Activated CD4-positive, alpha-beta T cell treated with anti-CD3 and anti-CD28 coated beads, Interleukin-2, amount 50 U/mL, for 16 hours (primary cell): Measurements from ENCODE around the gene TMEM255B.
"Not testable (repeated sequence)": the region's sequence is repeated elsewhere in the genome, so short reads cannot be mapped to it uniquely, and the experiment has no call there.

ENCODE experiments used
- DNase-seq: peaks from one replicate; pipeline ENCODE4 v3.0.0-alpha.2; 2020

The TMEM255B gene

GRCh38 chr13:113750554-113751399 lies 8.2 kb upstream of the TMEM255B start:
- no peak for DNase-seq

- no peak for DNase-seq
Observed at GRCh38 chr13:113751491-113751890, 7.5 kb upstream of the TMEM255B start.

- not testable (repeated sequence) for DNase-seq
Observed at GRCh38 chr13:113752211-113752986, 6.6 kb upstream of the TMEM255B start.

GRCh38 chr13:113753171-113753570 lies 5.9 kb upstream of the TMEM255B start:
- no peak for DNase-seq

GRCh38 chr13:113754242-113754641 lies 4.8 kb upstream of the TMEM255B start:
- no peak for DNase-seq

- no peak for DNase-seq
Observed at GRCh38 chr13:113754691-113755090, 4.3 kb upstream of the TMEM255B start.

- DNase-seq: no peak
Observed at GRCh38 chr13:113756441-113757097, 2.5 kb upstream of the TMEM255B start.

GRCh38 chr13:113759525-113760137 lies 605 bp downstream of the TMEM255B start:
- no peak for DNase-seq

GRCh38 chr13:113761136-113761535 lies 2.1 kb downstream of the TMEM255B start:
- DNase-seq: no peak

- DNase-seq: no peak
Observed at GRCh38 chr13:113762075-113762474, 3.0 kb downstream of the TMEM255B start.

GRCh38 chr13:113762538-113762937 lies 3.5 kb downstream of the TMEM255B start:
- DNase-seq: no peak

GRCh38 chr13:113763254-113763653 lies 4.2 kb downstream of the TMEM255B start:
- no peak for DNase-seq

GRCh38 chr13:113763961-113764792 lies 5.2 kb downstream of the TMEM255B start:
- no peak for DNase-seq

- DNase-seq: no peak
Observed at GRCh38 chr13:113764793-113765563, 6.0 kb downstream of the TMEM255B start.

GRCh38 chr13:113765564-113765910 lies 6.5 kb downstream of the TMEM255B start:
- no peak for DNase-seq

GRCh38 chr13:113766035-113766800 lies 7.2 kb downstream of the TMEM255B start:
- DNase-seq: no peak

- no peak for DNase-seq
Observed at GRCh38 chr13:113767366-113767765, 8.3 kb downstream of the TMEM255B start.

GRCh38 chr13:113768018-113768905 lies 9.2 kb downstream of the TMEM255B start:
- DNase-seq: no peak

GRCh38 chr13:113769106-113769505 lies 10.1 kb downstream of the TMEM255B start:
- no peak for DNase-seq

- no peak for DNase-seq
Observed at GRCh38 chr13:113769881-113770280, 10.9 kb downstream of the TMEM255B start.
